OCI-LY7 (cell line): ENCODE results near the gene CCBE1.

Source experiments
- CTCF ChIP-seq: fragments of 200-600 bp; sonication (generic); conservative IDR thresholded peaks from 2 replicates; pipeline ENCODE4 v1.5.1; 2014; ENCODE audit warnings: mild to moderate bottlenecking, antibody characterized with exemption, low read length, moderate library complexity, mixed read lengths
- EZH2phosphoT487 ChIP-seq: fragments of 200-600 bp; sonication (generic); IDR thresholded peaks from 2 replicates; pipeline ENCODE4 v1.6.1; 2018; ENCODE audit warnings: low read depth, borderline replicate concordance, mild to moderate bottlenecking, mixed run types, antibody characterized with exemption, low read length, moderate library complexity, mixed read lengths

DNA sequence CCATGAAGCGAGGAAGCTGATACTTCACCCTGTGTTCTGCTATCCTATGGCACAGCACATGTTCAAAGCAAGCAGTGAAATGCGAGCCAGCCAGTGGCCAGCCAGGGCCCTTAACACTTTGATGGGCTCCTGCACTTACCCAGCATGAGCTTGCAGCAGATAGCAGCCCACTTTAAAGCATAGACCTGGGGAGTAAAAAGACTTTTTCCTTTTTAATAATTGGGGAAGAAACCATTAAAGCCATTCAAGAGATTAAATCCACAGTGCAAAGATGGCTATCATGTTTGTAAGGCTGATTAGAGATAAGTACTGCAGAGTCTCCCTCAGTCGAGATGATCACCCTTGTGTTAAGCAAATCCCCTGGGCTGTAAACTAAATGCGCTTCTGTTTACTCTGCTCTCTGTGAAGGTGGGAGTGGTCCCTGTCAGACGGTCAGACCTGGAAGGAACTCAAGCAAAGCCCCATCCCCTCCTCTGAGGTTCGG is 15.7 kb downstream of the CCBE1 start:
- no peak for TF ChIP-seq CTCF
- no peak for TF ChIP-seq EZH2phosphoT487
